ENCODE results near the gene TRIOBP. TPM values are rescaled to one million over a fixed set of nuclear protein-coding genes. Genes with fewer than 3 reads are reported as not detected.
A peak's percentile ranks its signal among the peaks of the same experiment; 100 is the strongest.

The TRIOBP gene
- total and polyA plus RNA-seq, 2 of the 13 experiments (the other 11 are each of a cell fraction or from before 2014, with no cell fraction given) = 6.1 to 15.4 TPM

GRCh38 chr22:37746366-37747079 is 49.7 kb downstream of the TRIOBP start (continued):
- TF ChIP-seq YY1 (IDR thresholded peaks at IDR 0.05; ENCODE audit: insufficient read depth, insufficient replicate concordance, low read depth, low read length) (peak; percentile 72), ZHX1 (CRISPR knock-in tag; IDR thresholded peaks at IDR 0.05; ENCODE audit: low read depth) (no peak), POLR2G (IDR thresholded peaks at IDR 0.05; ENCODE audit: low read depth, low read length) (0 out of 2 replicates have a peak, but pooled peaks have one; percentile 7), TSC22D2 (CRISPR knock-in tag; IDR thresholded peaks at IDR 0.05; ENCODE audit: borderline replicate concordance) (no peak), CHCHD3 (CRISPR knock-in tag; IDR thresholded peaks at IDR 0.05) (0 out of 2 replicates have a peak, but pooled peaks have one; percentile 2), SP2 (CRISPR knock-in tag; IDR thresholded peaks at IDR 0.05) (0 out of 2 replicates have a peak, but pooled peaks have one; percentile 13), ZNF530 (CRISPR knock-in tag; IDR thresholded peaks at IDR 0.05; ENCODE audit: low read depth) (no peak), ZMYM4 (CRISPR knock-in tag; IDR thresholded peaks at IDR 0.05) (peak; percentile 14; the same call in 1 of the 2 replicates), CAMTA2 (CRISPR knock-in tag; IDR thresholded peaks at IDR 0.05; ENCODE audit: borderline replicate concordance) (0 out of 2 replicates have a peak, but pooled peaks have one; percentile 14), ZNF770 (CRISPR knock-in tag; IDR thresholded peaks at IDR 0.05) (no peak), BRF2 (CRISPR knock-in tag; IDR thresholded peaks at IDR 0.05) (no peak), HOXD1 (CRISPR knock-in tag; IDR thresholded peaks at IDR 0.05) (no peak), IRX3 (CRISPR knock-in tag; IDR thresholded peaks at IDR 0.05; ENCODE audit: borderline replicate concordance, low read depth) (0 out of 2 replicates have a peak, but pooled peaks have one; percentile 28), EP300 (IDR thresholded peaks at IDR 0.05; ENCODE audit: low read depth in 2 of 2, low read length in 2 of 2) (no peak), EP300 (CRISPR knock-in tag; IDR thresholded peaks at IDR 0.05; ENCODE audit: borderline replicate concordance) (no peak), HNRNPLL (IDR thresholded peaks at IDR 0.05; ENCODE audit: low read depth, low read length, poor library complexity, severe bottlenecking) (peak; percentile 36), SRF (IDR thresholded peaks at IDR 0.05; ENCODE audit: low read depth, low read length) (no peak), ZNF720 (CRISPR knock-in tag; IDR thresholded peaks at IDR 0.05) (no peak), GMEB2 (CRISPR knock-in tag; IDR thresholded peaks at IDR 0.05; ENCODE audit: low read depth) (no peak), ZNF451 (CRISPR knock-in tag; IDR thresholded peaks at IDR 0.05) (no peak), ZNF382 (CRISPR knock-in tag; IDR thresholded peaks at IDR 0.05; ENCODE audit: borderline replicate concordance) (no peak)
